Testis (tissue), 3 donors: ENCODE measurements around the gene CUBN. TPM values are rescaled to one million over a fixed set of nuclear protein-coding genes. Genes with fewer than 3 reads are reported as not detected.

Experiments
- DNase-seq: peaks from one replicate; pipeline ENCODE4 v3.0.0-alpha.2; 2019
- H3K27ac ChIP-seq, 2 donors: fragments of 200-600 bp; sonication (generic); one replicate each; pipeline ENCODE4 v1.5.1; 2019
- H3K27me3 ChIP-seq: fragments of 200-600 bp; sonication (generic); one replicate; pipeline ENCODE4 v1.5.1; 2019
- H3K36me3 ChIP-seq: fragments of 200-600 bp; sonication (generic); one replicate; pipeline ENCODE4 v1.5.1; 2017; ENCODE audit warnings: low read depth; ENCODE audit errors: missing control alignments
- H3K4me1 ChIP-seq: fragments of 200-600 bp; sonication (generic); one replicate; pipeline ENCODE4 v1.5.1; 2019
- H3K4me3 ChIP-seq, 2 donors: fragments of 200-600 bp; sonication (generic); one replicate each; pipeline ENCODE4 v1.5.1; 2017 to 2019
- H3K9me3 ChIP-seq: fragments of 200-600 bp; sonication (generic); one replicate; pipeline ENCODE4 v1.5.1; 2017
- CTCF ChIP-seq, 3 experiments: fragments of 450-650 bp in 2 of 3; fragments of 200-600 bp in 1 of 3; sonication (generic) in 1 of 3; IDR thresholded peaks; one replicate each; pipeline ENCODE4 v1.5.1; 2016 to 2019; ENCODE audit warnings: antibody characterized with exemption in 3 of 3, mild to moderate bottlenecking in 2 of 3, moderate library complexity in 1 of 3
- POLR2A ChIP-seq: fragments of 450-650 bp; IDR thresholded peaks from one replicate; pipeline ENCODE4 v1.6.1; 2017; ENCODE audit warnings: antibody characterized with exemption, mild to moderate bottlenecking, moderate library complexity
- WGBS, 2 donors: methylation state at CpG; one replicate each; pipeline ENCODE4 v1.1.5; 2018; 5-methylcytosine and 5-hydroxymethylcytosine counted together
- intact Hi-C: fragments of 100-400 bp; cut with DNase I; formaldehyde crosslinking; loops from one replicate; pipeline ENCODE4 v1.15.1; 2023; ENCODE audit warnings: low total_unique reads
- polyA plus RNA-seq: library from polyadenylated mRNA; stranded (reverse); fragments of 350-450 nt; fragmentation: Illumina TruSeq; extraction: RNeasy Lipid Tissue Mini Kit (QIAGEN cat#74804); gene quantifications from one replicate; pipeline ENCODE4 v1.2.3, GENCODE V29; 2014; ENCODE audit warnings: low read depth, low replicate concordance; ENCODE audit not compliant: insufficient read depth
- total RNA-seq, 2 donors: library from RNA; depleted of rRNA; stranded (reverse); fragments of >200 nt; gene quantifications; one replicate each; pipeline ENCODE4 v1.2.3, GENCODE V29; 2016

CUBN gene
- total and polyA plus RNA-seq, 3 donors from 2014 or later = 11.0 to 39.3 (median 19.2) TPM

- TF ChIP-seq CTCF (IDR thresholded peaks at IDR 0.05) (no peak), POLR2A (no peak)
- Histone ChIP-seq H3K9me3 (no peaks in the 10 kb centered on the region), H3K36me3 (no peaks in the 10 kb centered on the region), H3K4me1 (no peaks in the 10 kb centered on the region), H3K4me3 (no peak overlapping the region), H3K27me3 (no peaks in the 10 kb centered on the region), H3K27ac (no peak overlapping the region)
- intact Hi-C loops = no loop called here
- no peak for DNase-seq
Measured at GRCh38 chr10:17101910-17102266, 27.7 kb downstream of the CUBN start.

GRCh38 chr10:17101257-17101909, 28.2 kb downstream of the CUBN start:
- Histone ChIP-seq H3K36me3 (no peaks in the 10 kb centered on the region), H3K9me3 (no peaks in the 10 kb centered on the region), H3K27ac (peak overlapping the region in 1 of 2 donors; percentile 6), H3K27me3 (no peaks in the 10 kb centered on the region), H3K4me1 (no peaks in the 10 kb centered on the region), H3K4me3 (no peak overlapping the region)
- 73 to 77% methylated on average over 7 of the region's 7 CpGs for WGBS, 2 donors
- TF ChIP-seq CTCF (IDR thresholded peaks at IDR 0.05) (no peak), POLR2A (no peak)
- no peak for DNase-seq
- intact Hi-C loops = no loop called here

GRCh38 chr10:17100586-17100985, 29.0 kb downstream of the CUBN start:
- Histone ChIP-seq H3K27me3 (no peaks in the 10 kb centered on the region), H3K36me3 (no peaks in the 10 kb centered on the region), H3K4me1 (no peaks in the 10 kb centered on the region), H3K9me3 (no peaks in the 10 kb centered on the region), H3K4me3 (no peak overlapping the region), H3K27ac (no peak overlapping the region)
- intact Hi-C loops = no loop called here
- WGBS, 2 donors = 79 to 87% methylated on average over 9 of the region's 9 CpGs
- TF ChIP-seq CTCF (IDR thresholded peaks at IDR 0.05) = no peak
- TF ChIP-seq POLR2A = no peak
- DNase-seq = no peak

DNA sequence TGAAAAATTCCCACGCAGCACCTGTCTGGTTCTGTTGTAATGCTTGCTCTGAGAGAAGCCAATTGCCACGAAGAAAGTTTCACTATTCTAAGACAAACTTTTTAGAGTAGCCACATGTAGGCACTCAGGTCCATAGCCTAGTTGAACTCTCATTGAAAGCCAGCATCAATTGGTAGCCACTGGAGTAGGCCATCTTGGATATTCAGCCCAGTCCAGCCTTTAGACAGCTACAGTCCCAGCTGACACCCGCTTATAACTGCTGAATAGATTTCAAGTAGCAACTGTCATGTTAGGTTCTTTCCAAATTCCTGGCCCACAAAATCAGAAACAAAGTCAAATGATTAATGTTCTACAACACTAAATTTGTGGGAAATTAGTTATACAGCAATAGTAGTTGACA, 31.6 kb downstream of the CUBN start:
- no peaks in the 10 kb centered on the region for H3K27me3 ChIP-seq
- TF ChIP-seq POLR2A (no peak), CTCF (IDR thresholded peaks at IDR 0.05) (no peak)
- no peak overlapping the region for H3K27ac ChIP-seq
- 97 to 100% methylated on average over 3 of the region's 3 CpGs for WGBS, 2 donors
- H3K9me3 ChIP-seq = no peaks in the 10 kb centered on the region
- DNase-seq = no peak
- H3K36me3 ChIP-seq = no peaks in the 10 kb centered on the region
- H3K4me3 ChIP-seq = no peak overlapping the region
- no peaks in the 10 kb centered on the region for H3K4me1 ChIP-seq
- intact Hi-C loops = no loop called here

DNA sequence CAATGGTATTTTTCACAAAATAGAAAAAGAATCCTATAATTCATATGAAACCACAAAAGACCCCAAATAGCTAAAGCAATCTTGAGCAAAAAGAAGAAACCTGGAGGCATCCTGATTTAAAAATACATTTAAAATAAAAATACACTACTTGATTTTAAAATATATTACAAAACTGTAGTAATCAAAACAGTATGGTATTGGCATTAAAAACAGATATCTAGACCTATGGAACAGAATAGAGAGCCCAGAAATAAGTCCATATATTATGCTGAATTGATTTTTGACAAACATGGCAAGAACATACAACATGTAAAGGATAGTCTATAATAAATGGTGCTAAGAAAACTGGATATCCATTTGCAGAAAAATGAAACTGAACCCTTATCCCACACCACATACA, 34.8 kb downstream of the CUBN start:
- intact Hi-C loops = no loop called here
- no peak overlapping the region for H3K4me3 ChIP-seq
- TF ChIP-seq POLR2A = no peak
- no peak for TF ChIP-seq CTCF (IDR thresholded peaks at IDR 0.05)

More for the DNA sequence above, 34.8 kb downstream of the CUBN start:
- no peaks in the 10 kb centered on the region for H3K36me3 ChIP-seq
- H3K4me1 ChIP-seq = no peaks in the 10 kb centered on the region
- H3K27me3 ChIP-seq = no peaks in the 10 kb centered on the region
- H3K9me3 ChIP-seq = no peaks in the 10 kb centered on the region
- no peak overlapping the region for H3K27ac ChIP-seq
- no peak for DNase-seq
